Activated CD4-positive, alpha-beta memory T cell treated with anti-CD3 and anti-CD28 coated beads, Interleukin-2, amount 10 ng/mL, durations not matched to agents 7 days and 5 days (primary cell): ENCODE results near the gene MAP7. TPM values are rescaled to one million over a fixed set of nuclear protein-coding genes. Genes with fewer than 3 reads are reported as not detected.

ENCODE experiments used
- CTCF ChIA-PET: fragments of 350-600 bp; sonication (Branson Sonifier 250); formaldehyde crosslinking; loops from one replicate; lab custom pipeline; 2021; ENCODE audit warnings: antibody characterized with exemption, inconsistent platforms; lab: Charles Lee
- POLR2A ChIA-PET: fragments of 350-600 bp; sonication (Branson Sonifier 250); formaldehyde crosslinking; loops from one replicate; lab custom pipeline; 2021; ENCODE audit warnings: antibody characterized with exemption; lab: Charles Lee
- DNase-seq: peaks from one replicate; pipeline ENCODE4 v3.0.0-alpha.2; 2020
- H3K27ac Mint-ChIP-seq: one replicate; pipeline ENCODE4 v1.8.0; 2021; ENCODE audit warnings: mild to moderate bottlenecking, mixed read lengths
- H3K27me3 Mint-ChIP-seq: one replicate; pipeline ENCODE4 v1.8.0; 2021; ENCODE audit warnings: mixed read lengths
- H3K36me3 Mint-ChIP-seq: one replicate; pipeline ENCODE4 v1.8.0; 2021; ENCODE audit warnings: low read depth, mixed read lengths
- H3K4me1 Mint-ChIP-seq: one replicate; pipeline ENCODE4 v1.8.0; 2021; ENCODE audit warnings: mixed read lengths
- H3K4me3 Mint-ChIP-seq: one replicate; pipeline ENCODE4 v1.8.0; 2021; ENCODE audit warnings: mild to moderate bottlenecking, mixed read lengths
- H3K9me3 Mint-ChIP-seq: one replicate; pipeline ENCODE4 v1.8.0; 2021; ENCODE audit warnings: mixed read lengths
- total RNA-seq, 2 experiments: library from RNA; stranded (reverse); gene quantifications; one replicate each; pipeline ENCODE4 v1.2.3, GENCODE V29; 2021

MAP7 gene
- total RNA-seq, 2 experiments from 2014 or later = 1.4 to 1.8 TPM

GRCh38 chr6:136360783-136361182 is 189.4 kb downstream of the MAP7 start:
- no peaks in the 10 kb centered on the region for H3K9me3 Mint-ChIP-seq
- H3K27ac Mint-ChIP-seq = no peak overlapping the region
- H3K36me3 Mint-ChIP-seq = peaks cover 3% of the 10 kb centered on the region
- ChIA-PET CTCF (no interaction called here), POLR2A (no interaction called here)
- no peak overlapping the region for H3K4me3 Mint-ChIP-seq
- no peak for DNase-seq
- peaks cover 6% of the 10 kb centered on the region for H3K4me1 Mint-ChIP-seq
- H3K27me3 Mint-ChIP-seq = peaks cover 4% of the 10 kb centered on the region

GRCh38 chr6:136359851-136360250 is 190.4 kb downstream of the MAP7 start:
- Mint-ChIP-seq H3K27ac (no peak overlapping the region), H3K36me3 (no peaks in the 10 kb centered on the region), H3K4me1 (no peaks in the 10 kb centered on the region), H3K4me3 (no peak overlapping the region), H3K9me3 (no peaks in the 10 kb centered on the region), H3K27me3 (no peaks in the 10 kb centered on the region)
- CTCF ChIA-PET = interaction anchor here (0.7 kb wide), 1 partner anchor 1838 kb away, joined by 4 read pairs; no protein-coding TSS in a partner anchor
- DNase-seq = no peak
- POLR2A ChIA-PET = no interaction called here

- Mint-ChIP-seq H3K36me3 (no peaks in the 10 kb centered on the region), H3K27ac (no peak overlapping the region), H3K4me1 (no peaks in the 10 kb centered on the region), H3K9me3 (no peaks in the 10 kb centered on the region), H3K4me3 (no peak overlapping the region), H3K27me3 (peaks cover 3% of the 10 kb centered on the region)
- CTCF ChIA-PET = no interaction called here
- no peak for DNase-seq
- POLR2A ChIA-PET = no interaction called here
These were observed 198.6 kb downstream of the MAP7 start for GRCh38 chr6:136351518-136352110.

- Mint-ChIP-seq H3K27ac (no peak overlapping the region), H3K9me3 (no peaks in the 10 kb centered on the region), H3K36me3 (no peaks in the 10 kb centered on the region), H3K4me3 (no peak overlapping the region), H3K27me3 (peaks cover 3% of the 10 kb centered on the region), H3K4me1 (no peaks in the 10 kb centered on the region)
- DNase-seq = no peak
- ChIA-PET CTCF (no interaction called here), POLR2A (no interaction called here)
These were observed 199.3 kb downstream of the MAP7 start for GRCh38 chr6:136350914-136351313.

- H3K4me1 Mint-ChIP-seq = no peaks in the 10 kb centered on the region
- no peak for DNase-seq
- H3K27ac Mint-ChIP-seq = no peak overlapping the region
- peaks cover 2% of the 10 kb centered on the region for H3K27me3 Mint-ChIP-seq
- CTCF ChIA-PET = no interaction called here
- POLR2A ChIA-PET = no interaction called here
- H3K36me3 Mint-ChIP-seq = no peaks in the 10 kb centered on the region
- H3K9me3 Mint-ChIP-seq = no peaks in the 10 kb centered on the region
- H3K4me3 Mint-ChIP-seq = no peak overlapping the region
These were observed 202.4 kb downstream of the MAP7 start for GRCh38 chr6:136347847-136348246.

- ChIA-PET CTCF (no interaction called here), POLR2A (no interaction called here)
- Mint-ChIP-seq H3K27me3 (no peaks in the 10 kb centered on the region), H3K27ac (no peak overlapping the region), H3K9me3 (no peaks in the 10 kb centered on the region), H3K4me1 (no peaks in the 10 kb centered on the region), H3K36me3 (no peaks in the 10 kb centered on the region), H3K4me3 (no peak overlapping the region)
- no peak for DNase-seq
These were observed 205.1 kb downstream of the MAP7 start for GRCh38 chr6:136345145-136345544.

- Mint-ChIP-seq H3K27me3 (no peaks in the 10 kb centered on the region), H3K4me3 (no peak overlapping the region), H3K4me1 (no peaks in the 10 kb centered on the region), H3K9me3 (no peaks in the 10 kb centered on the region), H3K27ac (no peak overlapping the region), H3K36me3 (no peaks in the 10 kb centered on the region)
- ChIA-PET CTCF (no interaction called here), POLR2A (no interaction called here)
- DNase-seq = no peak
These were observed 205.8 kb downstream of the MAP7 start for GRCh38 chr6:136344420-136344819.

GRCh38 chr6:136343700-136344099 is 206.5 kb downstream of the MAP7 start:
- no peaks in the 10 kb centered on the region for H3K4me1 Mint-ChIP-seq
- ChIA-PET CTCF (no interaction called here), POLR2A (no interaction called here)
- no peak overlapping the region for H3K27ac Mint-ChIP-seq
- H3K4me3 Mint-ChIP-seq = no peak overlapping the region
- no peaks in the 10 kb centered on the region for H3K27me3 Mint-ChIP-seq
- no peaks in the 10 kb centered on the region for H3K9me3 Mint-ChIP-seq
- no peak for DNase-seq
- no peaks in the 10 kb centered on the region for H3K36me3 Mint-ChIP-seq

GRCh38 chr6:136343275-136343674 is 206.9 kb downstream of the MAP7 start:
- no peak for DNase-seq
- no peak overlapping the region for H3K27ac Mint-ChIP-seq
- H3K9me3 Mint-ChIP-seq = no peaks in the 10 kb centered on the region
- no peak overlapping the region for H3K4me3 Mint-ChIP-seq
- no peaks in the 10 kb centered on the region for H3K4me1 Mint-ChIP-seq
- no peaks in the 10 kb centered on the region for H3K27me3 Mint-ChIP-seq
- H3K36me3 Mint-ChIP-seq = no peaks in the 10 kb centered on the region
- CTCF ChIA-PET = no interaction called here
- POLR2A ChIA-PET = no interaction called here

GRCh38 chr6:136341967-136342366 is 208.3 kb downstream of the MAP7 start:
- no peaks in the 10 kb centered on the region for H3K4me1 Mint-ChIP-seq
- DNase-seq = no peak
- H3K36me3 Mint-ChIP-seq = no peaks in the 10 kb centered on the region
- H3K27me3 Mint-ChIP-seq = no peaks in the 10 kb centered on the region
- H3K9me3 Mint-ChIP-seq = no peaks in the 10 kb centered on the region
- no peak overlapping the region for H3K27ac Mint-ChIP-seq
- POLR2A ChIA-PET = no interaction called here
- H3K4me3 Mint-ChIP-seq = no peak overlapping the region
- CTCF ChIA-PET = no interaction called here

GRCh38 chr6:136341367-136341766 is 208.9 kb downstream of the MAP7 start:
- Mint-ChIP-seq H3K36me3 (no peaks in the 10 kb centered on the region), H3K27ac (no peak overlapping the region), H3K27me3 (no peaks in the 10 kb centered on the region), H3K4me3 (no peak overlapping the region), H3K9me3 (no peaks in the 10 kb centered on the region), H3K4me1 (no peaks in the 10 kb centered on the region)
- ChIA-PET CTCF (no interaction called here), POLR2A (no interaction called here)
- no peak for DNase-seq

GRCh38 chr6:136338486-136338885 is 211.7 kb downstream of the MAP7 start:
- Mint-ChIP-seq H3K4me1 (no peaks in the 10 kb centered on the region), H3K27me3 (peaks cover 1% of the 10 kb centered on the region), H3K4me3 (no peak overlapping the region), H3K36me3 (no peaks in the 10 kb centered on the region), H3K27ac (no peak overlapping the region), H3K9me3 (no peaks in the 10 kb centered on the region)
- ChIA-PET POLR2A (no interaction called here), CTCF (no interaction called here)
- no peak for DNase-seq

- no peaks in the 10 kb centered on the region for H3K36me3 Mint-ChIP-seq
- no peak overlapping the region for H3K4me3 Mint-ChIP-seq
- no peaks in the 10 kb centered on the region for H3K4me1 Mint-ChIP-seq
- H3K27ac Mint-ChIP-seq = no peak overlapping the region
- H3K27me3 Mint-ChIP-seq = peaks cover 1% of the 10 kb centered on the region
- H3K9me3 Mint-ChIP-seq = no peaks in the 10 kb centered on the region
- no peak for DNase-seq
- POLR2A ChIA-PET = no interaction called here
- CTCF ChIA-PET = no interaction called here
These were observed 212.6 kb downstream of the MAP7 start for GRCh38 chr6:136337606-136338005.

GRCh38 chr6:136337121-136337520 is 213.1 kb downstream of the MAP7 start:
- Mint-ChIP-seq H3K27me3 (peaks cover 1% of the 10 kb centered on the region), H3K36me3 (no peaks in the 10 kb centered on the region), H3K27ac (no peak overlapping the region), H3K9me3 (no peaks in the 10 kb centered on the region), H3K4me3 (no peak overlapping the region), H3K4me1 (no peaks in the 10 kb centered on the region)
- DNase-seq = no peak
- CTCF ChIA-PET = no interaction called here
- POLR2A ChIA-PET = no interaction called here
